Astrocyte of the spinal cord (primary cell): ENCODE results near the gene POLQ.
A peak's percentile ranks its signal among the peaks of the same experiment; 100 is the strongest.

Source experiments
- DNase-seq: peaks from one replicate; pipeline ENCODE4 v3.0.0; 2011; ENCODE audit warnings: low read depth, low spot score
- H3K4me3 ChIP-seq: 2 replicates; pipeline ENCODE4 v1.5.1; 2011; ENCODE audit warnings: low read depth, mild to moderate bottlenecking, low read length, moderate library complexity
- CTCF ChIP-seq: IDR thresholded peaks from 2 replicates; pipeline ENCODE4 v1.5.1; 2012; ENCODE audit warnings: low read depth, mild to moderate bottlenecking, low read length, inconsistent platforms
- in situ Hi-C: cut with HindIII; loops from 2 replicates; pipeline ENCODE4 v1.10.0; 2017; ENCODE audit warnings: low sequenced_read_pairs

POLQ gene

DNA sequence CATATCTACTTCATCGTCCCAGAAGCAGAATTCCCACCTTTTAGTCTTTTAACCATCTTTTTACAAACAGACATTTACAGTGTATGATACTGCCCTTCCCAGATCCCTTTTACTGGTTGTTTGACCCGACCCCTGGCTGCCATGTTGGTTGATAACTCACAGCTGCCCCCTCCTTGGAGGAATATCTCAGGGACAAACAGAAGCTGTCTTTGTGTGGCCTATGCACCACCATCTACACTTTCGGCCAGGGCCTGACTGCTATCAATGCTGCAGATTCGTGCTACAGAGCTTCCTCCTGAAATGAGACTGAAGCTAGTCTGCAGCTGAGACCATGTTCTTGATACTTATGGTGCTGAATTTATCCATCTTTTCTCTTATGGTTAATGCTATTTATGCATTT is 6.6 kb upstream of the POLQ start:
- no peak for TF ChIP-seq CTCF
- DNase-seq: no peak
- H3K4me3 ChIP-seq: no peak overlapping the region
- in situ Hi-C loops: no loop called here

GRCh38 chr3:121545049-121545573 is 677 bp downstream of the POLQ start:
- no peak for TF ChIP-seq CTCF
- in situ Hi-C loops: no loop called here
- peak overlapping the region; percentile 81 for H3K4me3 ChIP-seq
- DNase-seq: peak; percentile 8

GRCh38 chr3:121542924-121543323 is 2.9 kb downstream of the POLQ start:
- no peak for DNase-seq
- in situ Hi-C loops: no loop called here
- no peak for TF ChIP-seq CTCF
- H3K4me3 ChIP-seq: no peak overlapping the region

DNA sequence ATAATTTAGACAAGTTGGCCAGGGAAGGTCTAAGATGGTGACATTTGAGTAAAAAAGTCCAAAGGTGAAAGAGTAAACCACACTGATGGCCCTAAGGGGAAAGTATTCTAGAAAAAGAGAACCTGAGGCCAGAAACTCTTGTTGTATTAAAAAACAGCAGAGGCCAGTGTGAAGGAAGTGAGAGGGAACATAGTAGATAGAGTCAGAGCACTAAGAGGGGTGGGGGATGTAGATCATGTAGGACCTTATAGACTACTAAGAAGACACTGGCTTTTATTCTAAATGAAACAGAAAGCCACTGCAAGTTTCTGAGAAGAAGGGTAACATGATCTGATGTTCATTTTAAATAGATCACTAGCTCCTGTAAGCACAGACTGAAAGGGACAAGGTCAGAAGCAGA is 14.5 kb downstream of the POLQ start:
- TF ChIP-seq CTCF: no peak
- DNase-seq: no peak
- in situ Hi-C loops: no loop called here
- H3K4me3 ChIP-seq: no peak overlapping the region

GRCh38 chr3:121529308-121529707 is 16.5 kb downstream of the POLQ start:
- DNase-seq: peak; percentile 20
- in situ Hi-C loops: no loop called here
- no peak overlapping the region for H3K4me3 ChIP-seq
- TF ChIP-seq CTCF: peak; percentile 66

DNA sequence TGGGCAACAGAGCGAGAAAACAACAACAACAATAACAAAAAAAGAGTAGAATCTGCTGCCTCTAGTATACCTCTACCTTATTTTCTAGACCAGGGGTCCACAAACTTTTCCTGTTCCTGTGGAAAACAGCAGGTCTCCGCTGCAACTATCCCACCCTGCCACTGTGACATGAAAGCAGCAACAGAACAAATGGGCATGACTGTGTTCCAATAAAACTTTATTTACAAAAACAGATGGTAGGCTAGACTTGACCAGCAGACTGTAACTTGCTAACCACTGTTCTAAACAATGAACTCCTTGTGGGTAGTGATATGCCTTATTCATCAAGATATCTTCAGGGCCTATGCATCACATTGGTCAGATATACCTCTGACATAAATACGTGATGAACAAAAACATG is 25.3 kb downstream of the POLQ start:
- DNase-seq: no peak
- no peak for TF ChIP-seq CTCF
- in situ Hi-C loops: no loop called here
- H3K4me3 ChIP-seq: no peak overlapping the region
